Astrocyte (in vitro differentiated cells and primary cell): ENCODE results near the gene EMX2. TPM values are rescaled to one million over a fixed set of nuclear protein-coding genes. Genes with fewer than 3 reads are reported as not detected.
A peak's percentile ranks its signal among the peaks of the same experiment; 100 is the strongest.

Source experiments
- DNase-seq: peaks from one replicate; pipeline ENCODE4 v3.0.0-alpha.2; 2010; ENCODE audit warnings: low read depth
- FAIRE-seq: peaks from 2 replicates; lab custom pipeline; 2011; peaks lifted over from hg19 to GRCh38; lab: Jason Lieb, UNC
- H2AFZ ChIP-seq: 2 replicates; pipeline ENCODE4 v1.6.0; 2012; ENCODE audit warnings: low read depth, low read length, inconsistent platforms
- H3K27ac ChIP-seq: 2 replicates; pipeline ENCODE4 v1.5.1; 2011; ENCODE audit warnings: low read depth, low read length, inconsistent platforms
- H3K27me3 ChIP-seq: 2 replicates; pipeline ENCODE4 v1.6.0; 2011; ENCODE audit warnings: low read length, inconsistent platforms; ENCODE audit not compliant: insufficient read depth
- H3K36me3 ChIP-seq: 2 replicates; pipeline ENCODE4 v1.5.1; 2011; ENCODE audit warnings: low read length, inconsistent platforms; ENCODE audit not compliant: insufficient read depth
- H3K4me1 ChIP-seq: 2 replicates; pipeline ENCODE4 v1.5.1; 2011; ENCODE audit warnings: low read length, inconsistent platforms; ENCODE audit not compliant: insufficient read depth
- H3K4me2 ChIP-seq: 2 replicates; pipeline ENCODE4 v1.6.0; 2012; ENCODE audit warnings: low read length, inconsistent platforms
- H3K4me3 ChIP-seq: 2 replicates; pipeline ENCODE4 v1.5.1; 2011; ENCODE audit warnings: low read depth, mild to moderate bottlenecking, low read length, inconsistent platforms; ENCODE audit not compliant: insufficient read depth
- H3K79me2 ChIP-seq: 2 replicates; pipeline ENCODE4 v1.6.0; 2012; ENCODE audit warnings: mild to moderate bottlenecking, low read length, inconsistent platforms; ENCODE audit not compliant: insufficient read depth
- H3K9ac ChIP-seq: 2 replicates; pipeline ENCODE4 v1.6.0; 2012; ENCODE audit warnings: mild to moderate bottlenecking, low read length, inconsistent platforms
- H3K9me3 ChIP-seq: 2 replicates; pipeline ENCODE4 v1.5.1; 2012; ENCODE audit warnings: low read depth, mild to moderate bottlenecking, low read length, inconsistent platforms; ENCODE audit not compliant: insufficient read depth
- H4K20me1 ChIP-seq: 2 replicates; pipeline ENCODE4 v1.6.0; 2012; ENCODE audit warnings: low read length, inconsistent platforms; ENCODE audit not compliant: insufficient read depth
- H3K27ac Mint-ChIP-seq: one replicate; pipeline ENCODE4 v1.8.0; 2021; ENCODE audit warnings: mild to moderate bottlenecking, mixed read lengths; ENCODE audit not compliant: unreplicated experiment
- H3K27me3 Mint-ChIP-seq: one replicate; pipeline ENCODE4 v1.8.0; 2021; ENCODE audit warnings: low read depth, mixed read lengths; ENCODE audit not compliant: unreplicated experiment
- H3K36me3 Mint-ChIP-seq: one replicate; pipeline ENCODE4 v1.8.0; 2021; ENCODE audit warnings: low read depth, mixed read lengths; ENCODE audit not compliant: unreplicated experiment
- H3K4me1 Mint-ChIP-seq: one replicate; pipeline ENCODE4 v1.8.0; 2021; ENCODE audit warnings: low read depth, mixed read lengths; ENCODE audit not compliant: unreplicated experiment
- H3K4me3 Mint-ChIP-seq: one replicate; pipeline ENCODE4 v1.8.0; 2021; ENCODE audit warnings: mild to moderate bottlenecking, moderate library complexity, mixed read lengths; ENCODE audit not compliant: unreplicated experiment
- H3K9me3 Mint-ChIP-seq: one replicate; pipeline ENCODE4 v1.8.0; 2021; ENCODE audit warnings: mild to moderate bottlenecking, mixed read lengths; ENCODE audit not compliant: unreplicated experiment
- CTCF ChIP-seq: IDR thresholded peaks from 2 replicates; pipeline ENCODE4 v1.5.1; 2011; ENCODE audit warnings: low read depth, mild to moderate bottlenecking, inconsistent platforms, low read length, moderate library complexity; ENCODE audit not compliant: insufficient read depth
- EZH2 ChIP-seq: IDR thresholded peaks from 2 replicates; pipeline ENCODE4 v1.6.1; 2012; ENCODE audit warnings: mild to moderate bottlenecking, low read length, inconsistent platforms; ENCODE audit not compliant: insufficient read depth
- total RNA-seq: library from RNA; stranded (reverse); gene quantifications from 2 replicates; pipeline ENCODE4 v1.2.1, GENCODE V29; 2021

EMX2 gene
- total RNA-seq, 1 donor from 2014 or later = not detected

- Histone ChIP-seq H3K4me3 (no peak overlapping the region), H3K4me1 (peaks cover 5% of the 10 kb centered on the region), H4K20me1 (peaks cover 7% of the 10 kb centered on the region), H3K79me2 (peaks cover 11% of the 10 kb centered on the region), H2AFZ (no peak overlapping the region), H3K27me3 (peaks cover 86% of the 10 kb centered on the region), H3K4me2 (peak overlapping the region; percentile 54), H3K9ac (no peak overlapping the region), H3K27ac (no peak overlapping the region), H3K36me3 (no peaks in the 10 kb centered on the region), H3K9me3 (no peaks in the 10 kb centered on the region)
- Mint-ChIP-seq H3K4me1 (peaks cover 3% of the 10 kb centered on the region), H3K27me3 (peaks cover 69% of the 10 kb centered on the region), H3K36me3 (no peaks in the 10 kb centered on the region), H3K4me3 (no peak overlapping the region), H3K27ac (no peak overlapping the region), H3K9me3 (peaks cover 4% of the 10 kb centered on the region)
- FAIRE-seq (no peak), DNase-seq (no peak)
- TF ChIP-seq EZH2 (no peak), CTCF (no peak)
These were observed 1.7 kb upstream of the EMX2 start for GRCh38 chr10:117540640-117541404.

GRCh38 chr10:117541405-117541908 lies 1.1 kb upstream of the EMX2 start:
- H3K27ac ChIP-seq = no peak overlapping the region
- no peak for DNase-seq
- TF ChIP-seq EZH2 (no peak), CTCF (no peak)
- H3K9ac ChIP-seq = peak overlapping the region; percentile 67
- peak overlapping the region; percentile 84 for H3K4me2 ChIP-seq
- Mint-ChIP-seq H3K27me3 (peaks cover 69% of the 10 kb centered on the region), H3K36me3 (no peaks in the 10 kb centered on the region), H3K4me1 (peaks cover 3% of the 10 kb centered on the region), H3K9me3 (peaks cover 9% of the 10 kb centered on the region), H3K4me3 (peak overlapping the region; percentile 45), H3K27ac (peak overlapping the region; percentile 95)
- peak overlapping the region; percentile 60 for H2AFZ ChIP-seq
- H3K4me1 ChIP-seq = peaks cover 5% of the 10 kb centered on the region
- peaks cover 85% of the 10 kb centered on the region for H3K27me3 ChIP-seq
- no peaks in the 10 kb centered on the region for H3K36me3 ChIP-seq
- peaks cover 11% of the 10 kb centered on the region for H4K20me1 ChIP-seq
- no peaks in the 10 kb centered on the region for H3K9me3 ChIP-seq
- FAIRE-seq = no peak
- H3K79me2 ChIP-seq = peaks cover 17% of the 10 kb centered on the region
- H3K4me3 ChIP-seq = peak overlapping the region; percentile 49
